Stimulated activated CD4-positive, alpha-beta T cell treated with anti-CD3 and anti-CD28 coated beads, Interleukin-1b, Interleukin-23, amount 100 ng/mL, for 48 hours (primary cell): ENCODE measurements around the gene KCNJ12.
"Not testable (repeated sequence)": the region's sequence is repeated elsewhere in the genome, so short reads cannot be mapped to it uniquely, and the experiment has no call there.

Experiments used
- DNase-seq: peaks from one replicate; pipeline ENCODE4 v3.0.0-alpha.2; 2020

The KCNJ12 gene

GRCh38 chr17:21350495-21350894 is 25.7 kb upstream of the KCNJ12 start:
- not testable (repeated sequence) for DNase-seq

GRCh38 chr17:21351366-21352065 is 24.6 kb upstream of the KCNJ12 start:
- DNase-seq: no peak

GRCh38 chr17:21352221-21352980 is 23.8 kb upstream of the KCNJ12 start:
- DNase-seq: no peak

GRCh38 chr17:21352981-21353265 is 23.2 kb upstream of the KCNJ12 start:
- DNase-seq: no peak

GRCh38 chr17:21353326-21354010 is 22.7 kb upstream of the KCNJ12 start:
- DNase-seq: no peak

GRCh38 chr17:21354796-21355385 is 21.3 kb upstream of the KCNJ12 start:
- no peak for DNase-seq

- DNase-seq: no peak
Measured at GRCh38 chr17:21355586-21355985, 20.6 kb upstream of the KCNJ12 start.

- DNase-seq: no peak
Measured at GRCh38 chr17:21356537-21357127, 19.5 kb upstream of the KCNJ12 start.

GRCh38 chr17:21357281-21357680 is 18.9 kb upstream of the KCNJ12 start:
- no peak for DNase-seq

GRCh38 chr17:21357696-21358656 is 18.2 kb upstream of the KCNJ12 start:
- no peak for DNase-seq

GRCh38 chr17:21358682-21359482 is 17.3 kb upstream of the KCNJ12 start:
- DNase-seq: no peak

GRCh38 chr17:21359483-21359840 is 16.7 kb upstream of the KCNJ12 start:
- DNase-seq: no peak

- DNase-seq: no peak
Measured at GRCh38 chr17:21360048-21360447, 16.1 kb upstream of the KCNJ12 start.

- DNase-seq: no peak
Measured at GRCh38 chr17:21361020-21361809, 14.9 kb upstream of the KCNJ12 start.

- no peak for DNase-seq
Measured at GRCh38 chr17:21362331-21362931, 13.7 kb upstream of the KCNJ12 start.

GRCh38 chr17:21363776-21364642 is 12.1 kb upstream of the KCNJ12 start:
- no peak for DNase-seq

- no peak for DNase-seq
Measured at GRCh38 chr17:21365016-21365415, 11.1 kb upstream of the KCNJ12 start.

- no peak for DNase-seq
Measured at GRCh38 chr17:21368545-21369246, 7.5 kb upstream of the KCNJ12 start.
